Islet precursor cell (in vitro differentiated cells): ENCODE results near the gene IQSEC1.

Source experiments
- DNase-seq: peaks from one replicate; pipeline ENCODE4 v3.0.0-alpha.2; 2018

Gene IQSEC1

GRCh38 chr3:13106308-13107001 lies 33.2 kb upstream of the IQSEC1 start:
- DNase-seq = no peak

- no peak for DNase-seq
Observed at GRCh38 chr3:13105896-13106250, 32.6 kb upstream of the IQSEC1 start.

DNA sequence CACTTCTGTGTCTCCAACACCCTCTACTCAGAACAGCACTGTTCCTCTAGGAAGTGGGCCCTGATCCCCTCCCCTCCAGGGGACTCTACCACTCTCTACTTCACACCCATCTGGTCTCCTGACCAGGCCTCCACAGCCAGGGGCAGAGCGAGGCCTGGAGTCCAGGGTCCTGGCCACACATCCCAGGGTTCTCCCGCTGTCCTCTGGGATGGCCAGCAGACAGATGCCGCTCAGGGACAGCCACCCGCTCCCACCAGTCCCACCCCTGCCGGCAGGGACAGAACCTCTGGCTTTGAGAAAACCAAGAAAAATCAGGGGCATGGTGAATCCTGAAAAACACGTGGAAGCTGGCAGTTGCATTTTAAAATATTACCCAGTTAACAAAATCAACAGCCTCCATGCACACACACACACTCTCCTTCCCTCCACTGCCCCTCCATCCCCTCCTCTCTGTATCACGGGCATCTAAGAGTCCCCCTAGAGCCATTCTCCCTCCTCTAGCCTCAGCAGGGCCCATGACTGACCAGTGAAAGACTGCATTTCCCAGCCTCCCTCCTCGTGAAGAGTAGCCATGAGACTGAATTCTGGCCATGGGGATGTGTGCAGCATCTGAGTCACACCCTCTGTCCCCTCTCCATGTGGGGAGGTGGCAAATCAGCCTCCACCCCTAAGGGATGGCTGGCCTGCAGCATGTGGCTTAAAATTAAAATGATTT lies 32.1 kb upstream of the IQSEC1 start:
- no peak for DNase-seq

DNA sequence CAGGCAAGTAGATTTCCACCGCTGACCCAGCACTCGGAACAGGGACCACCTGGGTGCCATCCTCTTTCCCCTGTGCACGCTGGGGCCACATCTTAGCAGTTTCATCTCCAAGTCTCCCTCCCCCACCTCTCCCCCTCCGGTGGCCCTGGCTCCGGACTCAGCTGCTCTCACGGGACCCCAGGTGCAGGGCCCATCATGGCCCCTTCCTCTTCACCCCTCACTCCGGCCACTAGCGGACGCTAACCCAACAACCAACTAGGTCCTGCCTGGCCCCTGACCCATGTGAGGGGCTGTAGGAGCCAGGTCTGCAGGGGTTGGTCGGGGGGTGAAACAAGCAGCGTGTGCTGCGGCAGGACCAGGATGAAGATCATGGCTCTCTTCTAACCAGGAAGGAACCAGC lies 31.3 kb upstream of the IQSEC1 start:
- no peak for DNase-seq

- DNase-seq = no peak
Observed at GRCh38 chr3:13103416-13104058, 30.3 kb upstream of the IQSEC1 start.

DNA sequence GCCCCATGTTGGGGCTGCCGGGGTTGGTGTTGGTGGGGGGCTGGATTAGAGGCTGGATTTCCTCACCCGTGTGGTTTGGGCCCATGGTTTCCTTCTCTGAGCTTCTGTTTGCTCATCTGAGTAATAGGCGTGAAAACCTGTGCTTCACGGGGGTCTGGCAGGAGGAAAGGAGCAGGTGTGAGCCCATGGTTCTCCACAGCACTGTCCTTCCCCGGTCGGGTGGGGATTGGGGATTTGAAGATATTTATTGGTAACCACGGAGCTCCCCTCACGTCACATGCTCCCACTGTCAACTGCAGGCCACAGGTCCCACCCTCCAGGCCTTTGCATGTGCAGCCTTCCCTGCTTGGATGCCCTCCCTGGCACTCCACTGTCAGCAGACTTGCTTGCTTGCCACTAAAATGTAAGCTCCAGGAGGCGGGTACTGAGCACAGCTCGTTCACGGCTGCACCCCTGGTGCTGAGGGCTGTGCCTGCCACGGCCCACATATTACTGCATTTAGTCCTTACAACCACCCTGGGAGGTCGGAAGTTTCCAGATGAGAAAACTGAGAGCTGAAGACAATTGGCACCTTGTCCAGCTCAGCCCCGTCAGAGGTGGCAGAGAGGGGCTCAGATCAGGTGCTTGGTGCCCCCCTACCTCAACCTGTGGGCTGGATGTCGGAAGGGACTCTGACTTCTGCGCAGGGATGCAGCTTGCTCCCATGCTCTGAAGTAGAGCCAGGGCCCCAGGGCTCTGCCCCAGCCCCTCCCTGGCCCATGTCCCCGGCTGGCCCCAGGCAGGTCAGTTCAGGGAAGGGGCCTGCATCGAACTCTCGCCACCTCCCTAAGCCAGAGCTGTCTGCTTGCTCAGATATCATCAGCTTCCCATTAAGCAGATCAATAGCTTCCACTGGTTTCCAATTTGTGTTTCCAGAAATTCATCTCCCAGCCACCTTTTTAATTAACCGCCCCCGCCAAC lies 29.4 kb upstream of the IQSEC1 start:
- DNase-seq = no peak

GRCh38 chr3:13099707-13100106 lies 26.5 kb upstream of the IQSEC1 start:
- no peak for DNase-seq

DNA sequence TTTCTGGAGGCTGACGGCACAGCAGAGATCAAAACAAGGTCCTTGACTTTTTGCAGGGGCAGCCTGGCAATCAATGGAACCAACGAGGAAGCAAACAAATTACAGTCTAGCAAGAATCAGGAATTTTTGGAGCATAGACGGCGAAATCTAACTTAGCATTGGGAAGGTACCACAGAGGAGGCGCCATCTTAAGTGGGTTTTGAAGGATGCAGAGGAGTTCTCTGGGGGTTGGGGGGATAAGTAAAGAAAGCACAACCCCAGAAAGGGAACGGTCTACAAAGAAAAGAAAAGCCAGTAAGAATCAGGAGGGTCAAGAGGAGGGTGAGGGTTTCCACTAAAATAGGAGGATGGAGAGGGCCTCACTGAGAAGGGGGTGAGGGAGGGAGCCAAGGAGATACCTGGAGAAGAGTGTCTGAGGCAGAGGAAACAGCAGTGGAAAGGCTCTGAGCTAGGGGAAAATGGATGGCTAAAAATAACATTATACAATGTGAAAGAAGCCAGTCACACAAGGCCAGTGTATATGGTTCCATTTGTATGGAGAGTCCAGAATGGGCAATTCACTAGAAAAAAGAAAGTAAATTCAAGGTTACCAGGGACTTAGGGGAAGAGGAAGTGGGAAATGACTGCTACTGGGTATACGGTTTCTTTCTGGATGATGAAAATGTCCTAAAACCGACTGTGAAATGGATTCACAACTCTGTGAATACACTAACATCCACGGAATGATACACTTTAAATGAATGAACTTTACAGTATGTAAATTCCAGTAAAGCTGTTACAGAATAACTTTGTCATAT lies 25.2 kb upstream of the IQSEC1 start:
- no peak for DNase-seq

- DNase-seq = no peak
Observed at GRCh38 chr3:13096356-13096755, 23.1 kb upstream of the IQSEC1 start.

GRCh38 chr3:13095408-13095937 lies 22.2 kb upstream of the IQSEC1 start:
- DNase-seq = no peak

DNA sequence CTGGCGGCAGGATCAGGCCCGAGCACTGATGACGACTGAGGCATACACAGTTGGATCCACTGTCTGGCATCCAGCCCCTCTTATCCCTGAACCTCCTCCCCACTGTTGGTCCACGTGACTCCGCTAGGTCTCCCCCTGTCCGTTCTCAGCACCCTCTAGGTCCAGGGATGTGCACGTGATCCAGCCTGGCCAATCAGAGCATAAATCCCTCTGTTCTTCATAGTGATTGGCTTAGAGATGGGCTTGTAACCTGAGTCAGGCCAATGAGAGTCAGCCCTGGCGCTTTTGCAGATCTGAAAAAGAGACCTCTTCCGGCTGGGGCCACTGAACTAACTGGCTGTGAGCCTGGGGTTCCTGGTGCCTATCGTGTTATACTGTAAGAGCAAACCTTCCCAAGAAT lies 20.5 kb upstream of the IQSEC1 start:
- DNase-seq = no peak

GRCh38 chr3:13092621-13093617 lies 19.7 kb upstream of the IQSEC1 start:
- DNase-seq = no peak

- DNase-seq = peak; percentile 90
Observed at GRCh38 chr3:13091898-13092611, 18.8 kb upstream of the IQSEC1 start.

- no peak for DNase-seq
Observed at GRCh38 chr3:13088028-13089006, 15.1 kb upstream of the IQSEC1 start.

DNA sequence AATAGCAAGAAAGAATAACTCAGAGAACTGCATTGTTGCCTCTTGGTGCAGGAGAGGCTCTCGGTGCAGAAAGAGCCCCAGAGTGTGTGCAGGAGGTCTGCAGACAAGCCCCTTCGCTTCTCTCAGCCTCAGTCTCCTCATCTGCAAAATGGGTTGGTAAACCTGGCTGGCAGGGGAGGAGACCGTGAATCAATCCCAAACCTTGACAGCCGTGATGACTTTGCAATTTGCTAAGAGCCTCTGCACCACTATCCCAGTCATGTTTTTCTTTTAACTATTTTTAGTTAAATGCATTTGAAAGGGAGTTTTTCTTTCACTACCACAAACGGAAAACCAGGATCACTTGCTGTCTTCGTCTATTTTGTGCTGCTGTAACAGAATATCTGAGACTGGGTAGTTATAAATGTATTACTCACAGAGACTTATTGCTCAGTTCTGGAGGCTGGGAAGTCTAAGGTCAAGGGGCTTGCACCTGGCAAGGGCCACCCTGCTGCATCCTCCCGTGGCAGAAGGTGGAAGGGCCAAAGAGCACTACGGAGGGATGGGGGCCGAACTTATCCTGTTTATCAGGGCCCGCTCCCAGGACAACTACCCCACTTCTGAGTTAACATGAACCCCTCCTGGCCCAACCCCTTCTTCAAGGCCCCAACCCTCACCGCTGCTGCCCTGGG lies 14.2 kb upstream of the IQSEC1 start:
- DNase-seq = no peak

- no peak for DNase-seq
Observed at GRCh38 chr3:13086531-13086981, 13.3 kb upstream of the IQSEC1 start.

DNA sequence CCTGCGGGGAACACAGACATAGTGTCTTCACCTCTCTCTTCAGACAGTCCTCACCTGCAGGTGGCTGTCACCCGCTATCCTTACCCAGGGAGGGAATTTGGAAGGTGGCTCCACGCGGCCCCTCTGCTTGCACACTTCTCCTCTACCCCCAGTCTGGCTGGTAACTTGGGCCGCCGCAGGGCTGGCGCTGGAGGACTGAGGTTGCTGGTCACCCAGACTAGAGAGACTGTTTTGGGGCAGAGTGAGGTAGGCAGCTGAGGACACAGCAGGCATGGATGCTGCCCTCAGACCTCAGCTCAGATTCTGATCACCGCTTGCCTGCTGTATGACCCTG lies 12.6 kb upstream of the IQSEC1 start:
- DNase-seq = no peak
